Ramos (cell line): Measurements from ENCODE around the gene COL26A1.
"Not testable (repeated sequence)": the region's sequence is repeated elsewhere in the genome, so short reads cannot be mapped to it uniquely, and the experiment has no call there.

Experiments used
- in situ Hi-C: fragments of 300-500 bp; cut with MboI; formaldehyde crosslinking; loops from one replicate; pipeline ENCODE4 v1.14.3; 2022; ENCODE audit warnings: low sequenced_read_pairs; ENCODE audit not compliant: unreplicated experiment

Gene COL26A1

GRCh38 chr7:101435461-101436220 lies 73.0 kb downstream of the COL26A1 start:
- in situ Hi-C loops, result no loop called here

GRCh38 chr7:101436221-101436735 lies 73.6 kb downstream of the COL26A1 start:
- in situ Hi-C loops, result no loop called here

GRCh38 chr7:101436857-101437576 lies 74.3 kb downstream of the COL26A1 start:
- in situ Hi-C loops, result no loop called here

- in situ Hi-C loops, result loop anchor here (10.0 kb wide), 1 partner anchor 77 kb away; the partner anchor contains the start of gene COL26A1
These were observed 79.2 kb downstream of the COL26A1 start for GRCh38 chr7:101441890-101442289.

- in situ Hi-C loops, result loop anchor here (10.0 kb wide), 1 partner anchor 78 kb away; the partner anchor contains the start of gene COL26A1
These were observed 79.9 kb downstream of the COL26A1 start for GRCh38 chr7:101442426-101443070.

GRCh38 chr7:101450064-101450463 lies 87.4 kb downstream of the COL26A1 start:
- in situ Hi-C loops, result no loop called here

- in situ Hi-C loops, result no loop called here
These were observed 90.9 kb downstream of the COL26A1 start for GRCh38 chr7:101453617-101454016.

GRCh38 chr7:101457001-101457750 lies 94.5 kb downstream of the COL26A1 start:
- in situ Hi-C loops, result no loop called here

- in situ Hi-C loops, result no loop called here
These were observed 102.5 kb downstream of the COL26A1 start for GRCh38 chr7:101465131-101465530.

- in situ Hi-C loops, result no loop called here
These were observed 103.0 kb downstream of the COL26A1 start for GRCh38 chr7:101465576-101466196.

- in situ Hi-C loops, result no loop called here
These were observed 104.2 kb downstream of the COL26A1 start for GRCh38 chr7:101466871-101467270.

GRCh38 chr7:101468546-101469275 lies 106.0 kb downstream of the COL26A1 start:
- in situ Hi-C loops, result no loop called here

GRCh38 chr7:101470668-101471487 lies 108.2 kb downstream of the COL26A1 start:
- in situ Hi-C loops, result no loop called here

GRCh38 chr7:101474178-101474577 lies 111.5 kb downstream of the COL26A1 start:
- in situ Hi-C loops, result no loop called here

- in situ Hi-C loops, result not testable (repeated sequence)
These were observed 113.0 kb downstream of the COL26A1 start for GRCh38 chr7:101475691-101476090.

- in situ Hi-C loops, result no loop called here
These were observed 116.5 kb downstream of the COL26A1 start for GRCh38 chr7:101479217-101479616.

GRCh38 chr7:101486056-101486432 lies 123.4 kb downstream of the COL26A1 start:
- in situ Hi-C loops, result not testable (repeated sequence)

- in situ Hi-C loops, result no loop called here
These were observed 123.9 kb downstream of the COL26A1 start for GRCh38 chr7:101486433-101487104.
